ENCODE measurements around the gene SRCAP.

SRCAP gene

GRCh38 chr16:30698816-30699614 is at the start of gene SRCAP:
Gene SRCAP (plus strand): TSS chr16:30699171. CDS start chr16:30700825, 1,654 bp downstream.
- peak; percentile 83 to 84 for DNase-seq

- no peak for DNase-seq
Observed at GRCh38 chr16:30649725-30650368, 49.1 kb upstream of the SRCAP start.

GRCh38 chr16:30650369-30651123 is 48.4 kb upstream of the SRCAP start, which contains the start of gene PRR14:
Gene PRR14 (plus strand): TSS chr16:30650960. CDS start chr16:30651646, 686 bp downstream.
- DNase-seq: peak; percentile 100

GRCh38 chr16:30651124-30652004 is 47.6 kb upstream of the SRCAP start:
- DNase-seq: peak; percentile 61 to 78

GRCh38 chr16:30652005-30652296 is 47.0 kb upstream of the SRCAP start:
- DNase-seq: peak in 1 of 2 experiments; percentile 35

- no peak for DNase-seq
Observed at GRCh38 chr16:30652718-30653117, 46.3 kb upstream of the SRCAP start.

- no peak for DNase-seq
Observed at GRCh38 chr16:30654856-30655255, 44.1 kb upstream of the SRCAP start.

GRCh38 chr16:30655815-30656347 is 43.1 kb upstream of the SRCAP start:
- no peak for DNase-seq

- no peak for DNase-seq
Observed at GRCh38 chr16:30656388-30656787, 42.6 kb upstream of the SRCAP start.

- no peak for DNase-seq
Observed at GRCh38 chr16:30656974-30657865, 41.8 kb upstream of the SRCAP start.

- DNase-seq: peak; percentile 100
Observed at GRCh38 chr16:30657866-30658730, 40.9 kb upstream of the SRCAP start, which contains the start of gene FBRS. Gene FBRS (plus strand): TSS chr16:30658431. CDS start chr16:30659519, 1,088 bp downstream.

GRCh38 chr16:30658731-30659506 is 40.1 kb upstream of the SRCAP start:
- peak; percentile 99 for DNase-seq

GRCh38 chr16:30659507-30660423 is 39.2 kb upstream of the SRCAP start:
- no peak for DNase-seq

- no peak for DNase-seq
Observed at GRCh38 chr16:30660424-30661261, 38.3 kb upstream of the SRCAP start.

GRCh38 chr16:30662449-30662848 is 36.5 kb upstream of the SRCAP start:
- DNase-seq: no peak

GRCh38 chr16:30663038-30663437 is 35.9 kb upstream of the SRCAP start:
- no peak for DNase-seq

- DNase-seq: no peak
Observed at GRCh38 chr16:30663820-30664219, 35.2 kb upstream of the SRCAP start.
